K562 (cell line): ENCODE data around the gene ZNF467. TPM values are rescaled to one million over a fixed set of nuclear protein-coding genes. Genes with fewer than 3 reads are reported as not detected.

Source experiments
- ATAC-seq: fragments of 200-7000 bp; cut with Tn5 transposase; 3 replicates; pipeline ENCODE4 v1.9.1; 2020; ENCODE audit warnings: moderate library complexity
- BruUV-seq: library from RNA; stranded (reverse); fragments of 400-500 nt; replicated peaks from 2 replicates; lab custom pipeline; 2021; lab: Mats Ljungman, UMichigan
- CTCF ChIA-PET: fragments of 300-600 bp; formaldehyde crosslinking; extraction: SDS; loops from one replicate; lab custom pipeline; 2021; ENCODE audit warnings: low intra/inter-chr PET ratio; lab: Yijun Ruan, JAX
- POLR2A ChIA-PET: fragments of 300-600, 350-650 bp; sonication (Branson Sonifier 250); formaldehyde crosslinking; extraction: SDS; loops from one replicate; lab custom pipeline; 2021; ENCODE audit warnings: antibody characterized with exemption, inconsistent platforms; lab: Yijun Ruan, JAX
- DNase-seq, 4 experiments: peaks; one replicate each; pipeline versions ENCODE4 v3.0.0 to v3.0.0-alpha.2; 2011 to 2018; ENCODE audit warnings: low spot score in 3 of 4, mixed read lengths in 3 of 4; ENCODE audit errors: extremely low read depth in 1 of 4
- FAIRE-seq: peaks from 2 replicates; lab custom pipeline; 2011; peaks lifted over from hg19 to GRCh38; lab: Jason Lieb, UNC
- H2AFZ ChIP-seq: 2 replicates; pipeline ENCODE4 v1.6.0; 2011; ENCODE audit warnings: low read depth, low read length, control low read depth, inconsistent platforms
- H3K27ac ChIP-seq: fragments of 200-600 bp; 3 replicates; pipeline ENCODE4 v1.8.0; 2011; ENCODE audit warnings: low read depth, mild to moderate bottlenecking, control low read depth, inconsistent platforms, low read length, moderate library complexity, mixed read lengths; ENCODE audit errors: extremely low read depth
- H3K27me3 ChIP-seq, 2 experiments: fragments of 300-600 bp in 1 of 2; 2 replicates in 1 of 2; 3 replicates in 1 of 2; pipeline versions ENCODE4 v1.6.0 to v1.8.0; 2011; ENCODE audit warnings: inconsistent platforms in 2 of 2, low read length in 2 of 2, mild to moderate bottlenecking in 1 of 2, mixed read lengths in 1 of 2, moderate library complexity in 1 of 2; ENCODE audit not compliant: control insufficient read depth in 2 of 2, insufficient read depth in 2 of 2
- H3K36me3 ChIP-seq: fragments of 300-600 bp; 3 replicates; pipeline ENCODE4 v1.8.0; 2011; ENCODE audit warnings: mild to moderate bottlenecking, low read length, inconsistent platforms; ENCODE audit not compliant: control insufficient read depth, insufficient read depth
- H3K4me1 ChIP-seq, 2 experiments: fragments of 200-600 bp in 1 of 2; replicated peaks in 1 of 2; 2 replicates in 1 of 2; 3 replicates in 1 of 2; pipeline versions ENCODE4 v1.5.1 to v1.8.0; 2011; ENCODE audit warnings: inconsistent platforms in 2 of 2, low read length in 2 of 2, mild to moderate bottlenecking in 1 of 2, mixed read lengths in 1 of 2, moderate library complexity in 1 of 2; ENCODE audit not compliant: control insufficient read depth in 2 of 2, insufficient read depth in 2 of 2
- H3K4me2 ChIP-seq: 2 replicates; pipeline ENCODE4 v1.6.1; 2011; ENCODE audit warnings: low read length, control low read depth, inconsistent platforms, mixed read lengths; ENCODE audit not compliant: insufficient read depth
- H3K4me3 ChIP-seq: fragments of 200-600 bp; sonication (generic), shearing (Covaris generic); 2 replicates; pipeline ENCODE4 v1.5.1; 2016; ENCODE audit warnings: control low read depth, inconsistent platforms
- H3K79me2 ChIP-seq: fragments of 200-600 bp; 3 replicates; pipeline ENCODE4 v1.8.0; 2011; ENCODE audit warnings: low read length, inconsistent platforms; ENCODE audit not compliant: control insufficient read depth, insufficient read depth
- H3K9ac ChIP-seq, 2 experiments: 2 replicates each; pipeline versions ENCODE4 v1.6.0 to v1.6.1; 2011; ENCODE audit warnings: low read depth in 2 of 2, low read length in 2 of 2, control low read depth in 1 of 2, inconsistent platforms in 1 of 2, mild to moderate bottlenecking in 1 of 2, mixed read lengths in 1 of 2; ENCODE audit not compliant: insufficient read depth in 1 of 2
- H3K9me1 ChIP-seq: one replicate; pipeline ENCODE4 v1.6.0; 2011; ENCODE audit warnings: inconsistent platforms, mild to moderate bottlenecking, low read length, moderate library complexity; ENCODE audit not compliant: control insufficient read depth, insufficient read depth
- H3K9me3 ChIP-seq: replicated peaks from 2 replicates; pipeline ENCODE4 v1.5.1; 2011; ENCODE audit warnings: low read depth, low read length, inconsistent platforms; ENCODE audit not compliant: control insufficient read depth, insufficient read depth
- H4K20me1 ChIP-seq: replicated peaks from 2 replicates; pipeline ENCODE4 v1.6.1; 2011; ENCODE audit warnings: low read length, inconsistent platforms, mixed read lengths; ENCODE audit not compliant: control insufficient read depth, insufficient read depth
- ATF4 ChIP-seq: fragments of 450-650 bp; formaldehyde crosslinking; IDR thresholded peaks from 2 replicates; pipeline ENCODE4 v1.4.0; 2022; ENCODE audit warnings: mild to moderate bottlenecking, moderate library complexity
- BDP1 ChIP-seq: IDR thresholded peaks from 3 replicates; pipeline ENCODE4 v1.6.1; 2011; ENCODE audit not compliant: insufficient read length, insufficient read depth
- EP400 ChIP-seq: fragments of 450-650 bp; IDR thresholded peaks from 2 replicates; pipeline ENCODE4 v1.6.1; 2017; ENCODE audit warnings: antibody characterized with exemption, mild to moderate bottlenecking, moderate library complexity
- FOXK2 ChIP-seq, 2 experiments: fragments of 450-650 bp; IDR thresholded peaks in 1 of 2; conservative IDR thresholded peaks in 1 of 2; 2 replicates each; pipeline ENCODE4 v1.6.1; 2016; ENCODE audit warnings: low read depth in 2 of 2, mild to moderate bottlenecking in 1 of 2
- GATAD2B ChIP-seq: fragments of 450-650 bp; IDR thresholded peaks from 2 replicates; pipeline ENCODE4 v1.6.1; 2017; ENCODE audit warnings: mild to moderate bottlenecking, borderline replicate concordance
- IFI16 ChIP-seq: fragments of 250-450 bp; sonication (Bioruptor Pico); IDR thresholded peaks from 2 replicates; pipeline ENCODE4 v2.1.2; 2022; ENCODE audit warnings: mild to moderate bottlenecking, inconsistent platforms
- KDM4B ChIP-seq, 2 experiments: fragments of 450-650 bp in 1 of 2; sonication (generic) in 1 of 2; IDR thresholded peaks; 2 replicates each; pipeline ENCODE4 v1.6.1; 2016 to 2017; ENCODE audit warnings: borderline replicate concordance in 2 of 2, antibody characterized with exemption in 1 of 2, low read depth in 1 of 2, mild to moderate bottlenecking in 1 of 2
- MEF2D ChIP-seq: conservative IDR thresholded peaks from 2 replicates; pipeline ENCODE4 v1.6.1; 2016; ENCODE audit warnings: low read depth, missing genetic modification characterization, missing compliant biosample characterization
- STAT6 ChIP-seq: sonication (generic); formaldehyde crosslinking; IDR thresholded peaks from 2 replicates; pipeline ENCODE4 v1.8.1; 2023; ENCODE audit warnings: mild to moderate bottlenecking, missing genetic modification reagents
- TBP ChIP-seq: optimal IDR thresholded peaks from 2 replicates; pipeline ENCODE3; 2011; ENCODE audit warnings: low read depth, low read length, improper control_type of control experiment
- TRIM28 ChIP-seq: fragments of 450-650 bp; IDR thresholded peaks from 2 replicates; pipeline ENCODE4 v1.6.1; 2017
- ZBTB11 ChIP-seq, 3 experiments: fragments of 200-800 bp in 1 of 3; fragments of 250-450 bp in 1 of 3; fragments of 450-650 bp in 1 of 3; sonication (Bioruptor Pico) in 1 of 3; sonication (Bioruptor generic) in 1 of 3; formaldehyde crosslinking in 1 of 3; IDR thresholded peaks; 2 replicates each; pipeline versions ENCODE4 v1.6.1 to v1.8.0; 2016 to 2022; ENCODE audit warnings: mild to moderate bottlenecking in 2 of 3, missing genetic modification characterization in 2 of 3, missing compliant biosample characterization in 1 of 3, moderate library complexity in 1 of 3
- ZNF23 ChIP-seq: fragments of 250-450 bp; sonication (Bioruptor Pico); IDR thresholded peaks from 2 replicates; pipeline ENCODE4 v1.4.0; 2020; ENCODE audit warnings: mild to moderate bottlenecking
- ZNF253 ChIP-seq: fragments of 250-450 bp; sonication (Bioruptor Pico); conservative IDR thresholded peaks from 2 replicates; pipeline ENCODE4 v1.6.1; 2021; ENCODE audit warnings: mild to moderate bottlenecking
- ZNF79 ChIP-seq: fragments of 250-450 bp; sonication (Bioruptor Pico); IDR thresholded peaks from 2 replicates; pipeline ENCODE4 v1.4.0; 2020; ENCODE audit warnings: low read depth, mild to moderate bottlenecking, moderate library complexity
- WGBS: fragments of 100-300 bp; shearing (Covaris generic); methylation state at CpG from one replicate; pipeline ENCODE4 v1.1.6; 2016; ENCODE audit warnings: low coverage, mixed read lengths; ENCODE audit not compliant: insufficient coverage; ENCODE audit errors: missing lambda C conversion rate; 5-methylcytosine and 5-hydroxymethylcytosine counted together
- in situ Hi-C: fragments of 300-500 bp; cut with MboI; formaldehyde crosslinking; loops from 4 replicates; pipeline ENCODE4 v1.15.0; 2018; ENCODE audit warnings: inconsistent platforms, mixed read lengths
- intact Hi-C: fragments of 100-400 bp; cut with micrococcal nuclease; formaldehyde crosslinking; loops from 2 replicates; pipeline ENCODE4 v1.14.2; 2022
- polyA plus RNA-seq, 8 experiments: library from polyadenylated mRNA; depleted of rRNA in 4 of 8; stranded (reverse) in 5 of 8; unstranded in 3 of 8; fragments of >200 nt; fragmentation: Nextera tagmentation in 2 of 8; fragmentation: Illumina TruSeq in 1 of 8; extraction: Ambion mirVana in 2 of 8; extraction: Trizol in 1 of 8; gene quantifications; 2 replicates each; pipeline versions ENCODE4 v1.2.1 to v1.2.3, GENCODE V29; 2011 to 2014; ENCODE audit warnings: inconsistent platforms in 1 of 8, missing spikeins in 1 of 8
- total RNA-seq, 7 experiments: library from RNA; depleted of rRNA in 6 of 7; stranded (reverse); fragments of >200 nt in 6 of 7; fragmentation: Illumina TruSeq in 2 of 7; extraction: Trizol in 2 of 7; gene quantifications; 2 replicates each; pipeline versions ENCODE4 v1.2.1 to v1.2.3, GENCODE V29; 2011 to 2021; ENCODE audit warnings: low replicate concordance in 1 of 7

ZNF467 gene
- total and polyA plus RNA-seq, 9 of the 15 experiments (the other 6 are each of a cell fraction or from before 2014, with no cell fraction given): 0.32 to 14.2 (median 1.7) TPM

- Histone ChIP-seq H3K27ac (peak overlapping the region; percentile 79), H3K9ac (peak overlapping the region; percentile 44 to 89; a peak in 3 of 4 replicates), H3K79me2 (peaks cover 5% of the 10 kb centered on the region; the same call in 1 of the 3 replicates), H3K9me3 (no peaks in the 10 kb centered on the region), H4K20me1 (0 out of 2 replicates have a peak, but pooled peaks cover 5% of the 10 kb centered on the region), H3K27me3 (no peaks in the 10 kb centered on the region), H3K4me1 (peaks cover 16 to 70% of the 10 kb centered on the region in 2 experiments), H2AFZ (peak overlapping the region; percentile 77), H3K36me3 (peaks cover 35% of the 10 kb centered on the region; the same call in 1 of the 3 replicates), H3K4me2 (peak overlapping the region; percentile 76), H3K9me1 (no peaks in the 10 kb centered on the region), H3K4me3 (peak overlapping the region; percentile 59)
- BruUV-seq: no TSS peak
- intact Hi-C loops: loop anchor here (2.0 kb wide), 2 partner anchors 15 to 17 kb away; no protein-coding TSS in a partner anchor
- FAIRE-seq: peak; percentile 89
- peak; percentile 95 for ATAC-seq
- CTCF ChIA-PET: no interaction called here
- WGBS: no CpG with 5 or more reads among the region's 37 CpGs
- in situ Hi-C loops: no loop called here
- peak; percentile 97 to 98 (median 98) for DNase-seq
- POLR2A ChIA-PET: interaction anchor here (0.5 to 2.1 kb wide), 7 partner anchors 9 to 47 kb away, joined by 3 to 14 read pairs (median 3); no protein-coding TSS in a partner anchor
- TF ChIP-seq BDP1 (no peak), ZNF23 (CRISPR knock-in tag) (no peak), ZBTB11 (CRISPR knock-in tag; IDR thresholded peaks at IDR 0.05) (peak in 1 of 3 experiments; percentile 53; a peak in 2 of 6 replicates), TRIM28 (no peak), GATAD2B (no peak), ZNF79 (CRISPR knock-in tag) (no peak), ZNF253 (CRISPR knock-in tag) (no peak), TBP (peak; percentile 22), MEF2D (tag) (no peak), STAT6 (CRISPR knock-in tag) (no peak), FOXK2 (conservative IDR thresholded peaks at IDR 0.05 in 1 of 2, IDR thresholded peaks at IDR 0.05 in 1 of 2; ENCODE audit: low read depth in 2 of 2) (0 out of 4 replicates have a peak, but pooled peaks of 1 of the 2 experiments have one; percentile 22), EP400 (no peak), ATF4 (CRISPR knock-in tag) (no peak), IFI16 (CRISPR knock-in tag) (no peak), KDM4B (IDR thresholded peaks at IDR 0.05; ENCODE audit: borderline replicate concordance in 2 of 2, low read depth in 1 of 2) (peak in 1 of 2 experiments; percentile 89; a peak in 1 of 4 replicates)
These were observed 1.6 kb downstream of the ZNF467 start for GRCh38 chr7:149771720-149772240.
